Neural cell (in vitro differentiated cells): Measurements from ENCODE around the gene SUMF1. TPM values are rescaled to one million over a fixed set of nuclear protein-coding genes. Genes with fewer than 3 reads are reported as not detected.

Source experiments
- H2AFZ ChIP-seq: fragments of 200-600, 300-800 bp; sonication (generic), shearing (Covaris generic); 2 replicates; pipeline ENCODE4 v1.6.0; 2014; ENCODE audit warnings: low read depth, mild to moderate bottlenecking, antibody characterized with exemption, low read length, moderate library complexity
- H3F3A ChIP-seq: fragments of 200-600 bp; shearing (Covaris generic); 2 replicates; pipeline ENCODE4 v1.6.1; 2016; ENCODE audit warnings: mild to moderate bottlenecking, moderate library complexity, mixed read lengths, antibody characterized with exemption, low read length; ENCODE audit not compliant: insufficient read depth, poor library complexity, severe bottlenecking
- H3K27ac ChIP-seq: fragments of 200-600, 300-800 bp; sonication (generic), shearing (Covaris generic); 2 replicates; pipeline ENCODE4 v1.5.1; 2014; ENCODE audit warnings: mild to moderate bottlenecking, low read length, moderate library complexity
- H3K27me3 ChIP-seq: fragments of 300-800, 200-600 bp; sonication (generic), shearing (Covaris generic); 2 replicates; pipeline ENCODE4 v1.6.0; 2014; ENCODE audit warnings: mild to moderate bottlenecking, low read depth, low read length, moderate library complexity; ENCODE audit not compliant: insufficient read depth
- H3K36me3 ChIP-seq: fragments of 300-800, 200-600 bp; sonication (generic), shearing (Covaris generic); 2 replicates; pipeline ENCODE4 v1.5.1; 2014; ENCODE audit warnings: mild to moderate bottlenecking, antibody characterized with exemption, low read length, moderate library complexity; ENCODE audit not compliant: insufficient read depth
- H3K4me2 ChIP-seq: fragments of 300-800, 200-600 bp; sonication (generic), shearing (Covaris generic); 2 replicates; pipeline ENCODE4 v1.6.0; 2014; ENCODE audit warnings: mild to moderate bottlenecking, low read length
- H3K4me3 ChIP-seq: fragments of 300-800, 200-600 bp; sonication (generic), shearing (Covaris generic); 2 replicates; pipeline ENCODE4 v1.5.1; 2014; ENCODE audit warnings: mild to moderate bottlenecking, low read length, moderate library complexity
- H3K79me2 ChIP-seq: fragments of 200-600 bp; shearing (Covaris generic); replicated peaks from 2 replicates; pipeline ENCODE4 v1.6.0; 2014; ENCODE audit warnings: mild to moderate bottlenecking, low read length, moderate library complexity; ENCODE audit not compliant: insufficient read depth
- H3K9ac ChIP-seq: fragments of 300-800, 200-600 bp; sonication (generic), shearing (Covaris generic); 2 replicates; pipeline ENCODE4 v1.6.1; 2016; ENCODE audit warnings: mild to moderate bottlenecking, low read length, mixed read lengths
- H3K9me2 ChIP-seq: fragments of 200-600 bp; shearing (Covaris generic); 2 replicates; pipeline ENCODE4 v1.6.1; 2016; ENCODE audit warnings: mild to moderate bottlenecking, low read length, mixed read lengths; ENCODE audit not compliant: insufficient read depth
- H3K9me3 ChIP-seq: fragments of 200-600, 300-800 bp; sonication (generic), shearing (Covaris generic); 2 replicates; pipeline ENCODE4 v1.6.1; 2016; ENCODE audit warnings: mild to moderate bottlenecking, mixed run types, low read length, moderate library complexity, mixed read lengths
- H4K20me1 ChIP-seq: fragments of 200-600 bp; shearing (Covaris generic); 2 replicates; pipeline ENCODE4 v1.6.1; 2016; ENCODE audit warnings: mild to moderate bottlenecking, mixed run types; ENCODE audit not compliant: insufficient read depth
- CTCF ChIP-seq: fragments of 450-650 bp; IDR thresholded peaks from 2 replicates; pipeline ENCODE4 v1.5.1; 2014; ENCODE audit warnings: antibody characterized with exemption, mild to moderate bottlenecking, moderate library complexity; ENCODE audit not compliant: poor library complexity, severe bottlenecking
- EP300 ChIP-seq: fragments of 450-650 bp; conservative IDR thresholded peaks from 2 replicates; pipeline ENCODE4 v1.6.1; 2014; ENCODE audit warnings: antibody characterized with exemption, mild to moderate bottlenecking, moderate library complexity; ENCODE audit not compliant: poor library complexity, severe bottlenecking
- EZH2 ChIP-seq: fragments of 200-600, 300-800 bp; shearing (Covaris generic), sonication (generic); IDR thresholded peaks from 2 replicates; pipeline ENCODE4 v1.6.1; 2014; ENCODE audit warnings: antibody characterized with exemption, low read length, borderline replicate concordance, mild to moderate bottlenecking; ENCODE audit not compliant: insufficient read depth, poor library complexity, severe bottlenecking
- MXI1 ChIP-seq: fragments of 450-650 bp; conservative IDR thresholded peaks from 2 replicates; pipeline ENCODE4 v1.6.1; 2014; ENCODE audit warnings: antibody characterized with exemption, mild to moderate bottlenecking; ENCODE audit not compliant: poor library complexity, severe bottlenecking
- POLR2AphosphoS5 ChIP-seq: IDR thresholded peaks from 2 replicates; pipeline ENCODE4 v1.6.1; 2012
- RAD21 ChIP-seq: fragments of 450-650 bp; conservative IDR thresholded peaks from 2 replicates; pipeline ENCODE4 v1.6.1; 2014; ENCODE audit warnings: antibody characterized with exemption, mild to moderate bottlenecking, moderate library complexity
- REST ChIP-seq: IDR thresholded peaks from 2 replicates; pipeline ENCODE4 v1.6.1; 2012; ENCODE audit warnings: borderline replicate concordance
- SMC3 ChIP-seq: fragments of 450-650 bp; conservative IDR thresholded peaks from 2 replicates; pipeline ENCODE4 v1.6.1; 2014; ENCODE audit warnings: antibody characterized with exemption, mild to moderate bottlenecking, moderate library complexity; ENCODE audit not compliant: poor library complexity
- TAF1 ChIP-seq: IDR thresholded peaks from 2 replicates; pipeline ENCODE4 v1.6.1; 2012; ENCODE audit warnings: low read depth
- polyA plus RNA-seq: library from polyadenylated mRNA; depleted of rRNA; stranded (reverse); fragments of >200 nt; gene quantifications from 2 replicates; pipeline ENCODE4 v1.2.3, GENCODE V29; 2014

The SUMF1 gene
- polyA plus RNA-seq, 1 donor from 2014 or later = 3.6 TPM

GRCh38 chr3:4373669-4374068 lies 93.4 kb downstream of the SUMF1 start:
- no peak overlapping the region for H2AFZ ChIP-seq
- no peak overlapping the region for H3K27ac ChIP-seq
- no peaks in the 10 kb centered on the region for H3F3A ChIP-seq
- H3K36me3 ChIP-seq = no peaks in the 10 kb centered on the region
- no peak overlapping the region for H3K4me2 ChIP-seq
- TF ChIP-seq POLR2AphosphoS5 = no peak
- TF ChIP-seq REST = no peak
- TF ChIP-seq CTCF = no peak
- no peak for TF ChIP-seq EZH2
- no peak for TF ChIP-seq TAF1
- no peak for TF ChIP-seq MXI1
- no peak for TF ChIP-seq SMC3
- TF ChIP-seq EP300 = no peak
- TF ChIP-seq RAD21 = no peak
- H3K79me2 ChIP-seq = no peaks in the 10 kb centered on the region
- H3K27me3 ChIP-seq = no peaks in the 10 kb centered on the region
- H3K4me3 ChIP-seq = no peak overlapping the region
- H4K20me1 ChIP-seq = no peaks in the 10 kb centered on the region
- H3K9ac ChIP-seq = no peak overlapping the region
- no peaks in the 10 kb centered on the region for H3K9me2 ChIP-seq
- H3K9me3 ChIP-seq = peaks cover 7% of the 10 kb centered on the region

GRCh38 chr3:4362523-4362922 lies 104.5 kb downstream of the SUMF1 start:
- Histone ChIP-seq H3K27ac (no peak overlapping the region), H3K4me3 (no peak overlapping the region), H2AFZ (no peak overlapping the region), H3K79me2 (no peaks in the 10 kb centered on the region), H3F3A (no peaks in the 10 kb centered on the region), H3K4me2 (no peak overlapping the region), H3K27me3 (no peaks in the 10 kb centered on the region), H3K9ac (no peak overlapping the region), H4K20me1 (no peaks in the 10 kb centered on the region), H3K9me3 (no peaks in the 10 kb centered on the region), H3K36me3 (no peaks in the 10 kb centered on the region), H3K9me2 (no peaks in the 10 kb centered on the region)
- no peak for TF ChIP-seq POLR2AphosphoS5
- no peak for TF ChIP-seq SMC3
- TF ChIP-seq REST = no peak
- no peak for TF ChIP-seq EZH2
- no peak for TF ChIP-seq CTCF
- no peak for TF ChIP-seq MXI1
- no peak for TF ChIP-seq TAF1
- no peak for TF ChIP-seq EP300
- TF ChIP-seq RAD21 = no peak
